Loucy (cell line): ENCODE data around the gene PRKCE.

ENCODE experiments used
- H2AFZ ChIP-seq: fragments of 200-600 bp; sonication (generic); 2 replicates; pipeline ENCODE4 v1.6.0; 2016; ENCODE audit warnings: antibody characterized with exemption, mild to moderate bottlenecking, low read length, moderate library complexity
- H3F3A ChIP-seq: fragments of 200-600 bp; 2 replicates; pipeline ENCODE4 v1.6.0; 2016; ENCODE audit warnings: antibody characterized with exemption, low read depth, mild to moderate bottlenecking
- H3K27me3 ChIP-seq: fragments of 200-600 bp; sonication (generic); 2 replicates; pipeline ENCODE4 v1.6.1; 2014; ENCODE audit warnings: low read length, mild to moderate bottlenecking; ENCODE audit not compliant: insufficient read depth, poor library complexity, severe bottlenecking
- H3K36me3 ChIP-seq: fragments of 200-600 bp; sonication (generic); 2 replicates; pipeline ENCODE4 v1.6.1; 2016; ENCODE audit warnings: low read length; ENCODE audit not compliant: insufficient read depth
- H3K4me1 ChIP-seq: fragments of 200-600 bp; sonication (generic); 2 replicates; pipeline ENCODE4 v1.5.1; 2014; ENCODE audit warnings: low read length, mild to moderate bottlenecking; ENCODE audit not compliant: insufficient read depth, poor library complexity, severe bottlenecking
- H3K4me2 ChIP-seq: fragments of 200-600 bp; sonication (generic); 2 replicates; pipeline ENCODE4 v1.6.0; 2014; ENCODE audit warnings: antibody characterized with exemption, low read length, low read depth, mild to moderate bottlenecking; ENCODE audit not compliant: poor library complexity, severe bottlenecking
- H3K4me3 ChIP-seq: fragments of 200-600 bp; sonication (generic); 2 replicates; pipeline ENCODE4 v1.5.1; 2014; ENCODE audit warnings: low read length, mild to moderate bottlenecking, mixed read lengths; ENCODE audit not compliant: poor library complexity, severe bottlenecking
- H3K79me2 ChIP-seq: fragments of 200-600 bp; sonication (generic); 2 replicates; pipeline ENCODE4 v1.6.1; 2014; ENCODE audit warnings: low read length; ENCODE audit not compliant: insufficient read depth
- H3K9ac ChIP-seq: fragments of 200-600 bp; sonication (generic); 2 replicates; pipeline ENCODE4 v1.6.0; 2014; ENCODE audit warnings: mild to moderate bottlenecking, low read depth, low read length, moderate library complexity; ENCODE audit not compliant: poor library complexity, severe bottlenecking
- H3K9me2 ChIP-seq: fragments of 200-600 bp; sonication (generic); replicated peaks from 2 replicates; pipeline ENCODE4 v1.6.1; 2016; ENCODE audit warnings: low read depth, low read length, mixed read lengths
- H3K9me3 ChIP-seq: fragments of 200-600 bp; sonication (generic); 2 replicates; pipeline ENCODE4 v1.6.1; 2014; ENCODE audit warnings: mild to moderate bottlenecking, antibody characterized with exemption, low read length, low read depth; ENCODE audit not compliant: insufficient read depth
- H4K20me1 ChIP-seq: fragments of 200-600 bp; sonication (generic); 2 replicates; pipeline ENCODE4 v1.6.0; 2014; ENCODE audit warnings: antibody characterized with exemption, low read length, mild to moderate bottlenecking; ENCODE audit not compliant: insufficient read depth, poor library complexity, severe bottlenecking
- EZH2phosphoT487 ChIP-seq: fragments of 200-600 bp; IDR thresholded peaks from 2 replicates; pipeline ENCODE4 v1.6.1; 2018; ENCODE audit warnings: antibody characterized with exemption, mild to moderate bottlenecking, moderate library complexity, borderline replicate concordance
- TF ChIP-seq, protein P1 (sequence below): fragments of 200-600 bp; sonication (generic); conservative IDR thresholded peaks from 2 replicates; pipeline ENCODE4 v1.5.1; 2014; ENCODE audit warnings: mild to moderate bottlenecking, antibody characterized with exemption, low read length

The PRKCE gene

DNA sequence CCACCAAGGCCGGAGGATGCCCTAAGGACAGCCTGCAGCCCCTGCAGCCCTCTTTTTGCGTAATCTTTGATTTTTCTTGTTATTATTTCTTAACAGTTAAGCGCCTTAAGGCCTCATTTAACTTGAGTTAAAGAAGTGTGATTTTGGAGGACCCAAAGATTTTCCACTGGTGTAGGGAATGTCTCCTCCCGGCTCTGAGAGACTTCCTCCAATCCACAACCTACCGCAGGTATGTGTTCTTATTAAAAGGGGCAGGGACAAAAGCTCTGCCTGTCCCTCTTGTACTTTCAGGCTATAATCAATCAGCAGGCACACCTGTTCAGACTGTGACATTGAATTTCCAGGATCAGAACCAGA, 285.1 kb downstream of the PRKCE start:
- TF ChIP-seq EZH2phosphoT487 = no peak
- TF ChIP-seq, protein P1, sequence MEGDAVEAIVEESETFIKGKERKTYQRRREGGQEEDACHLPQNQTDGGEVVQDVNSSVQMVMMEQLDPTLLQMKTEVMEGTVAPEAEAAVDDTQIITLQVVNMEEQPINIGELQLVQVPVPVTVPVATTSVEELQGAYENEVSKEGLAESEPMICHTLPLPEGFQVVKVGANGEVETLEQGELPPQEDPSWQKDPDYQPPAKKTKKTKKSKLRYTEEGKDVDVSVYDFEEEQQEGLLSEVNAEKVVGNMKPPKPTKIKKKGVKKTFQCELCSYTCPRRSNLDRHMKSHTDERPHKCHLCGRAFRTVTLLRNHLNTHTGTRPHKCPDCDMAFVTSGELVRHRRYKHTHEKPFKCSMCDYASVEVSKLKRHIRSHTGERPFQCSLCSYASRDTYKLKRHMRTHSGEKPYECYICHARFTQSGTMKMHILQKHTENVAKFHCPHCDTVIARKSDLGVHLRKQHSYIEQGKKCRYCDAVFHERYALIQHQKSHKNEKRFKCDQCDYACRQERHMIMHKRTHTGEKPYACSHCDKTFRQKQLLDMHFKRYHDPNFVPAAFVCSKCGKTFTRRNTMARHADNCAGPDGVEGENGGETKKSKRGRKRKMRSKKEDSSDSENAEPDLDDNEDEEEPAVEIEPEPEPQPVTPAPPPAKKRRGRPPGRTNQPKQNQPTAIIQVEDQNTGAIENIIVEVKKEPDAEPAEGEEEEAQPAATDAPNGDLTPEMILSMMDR = peak; percentile 2; the same call in 1 of the 2 replicates
- H4K20me1 ChIP-seq = no peaks in the 10 kb centered on the region
- peaks cover 7% of the 10 kb centered on the region for H3K4me1 ChIP-seq

DNA sequence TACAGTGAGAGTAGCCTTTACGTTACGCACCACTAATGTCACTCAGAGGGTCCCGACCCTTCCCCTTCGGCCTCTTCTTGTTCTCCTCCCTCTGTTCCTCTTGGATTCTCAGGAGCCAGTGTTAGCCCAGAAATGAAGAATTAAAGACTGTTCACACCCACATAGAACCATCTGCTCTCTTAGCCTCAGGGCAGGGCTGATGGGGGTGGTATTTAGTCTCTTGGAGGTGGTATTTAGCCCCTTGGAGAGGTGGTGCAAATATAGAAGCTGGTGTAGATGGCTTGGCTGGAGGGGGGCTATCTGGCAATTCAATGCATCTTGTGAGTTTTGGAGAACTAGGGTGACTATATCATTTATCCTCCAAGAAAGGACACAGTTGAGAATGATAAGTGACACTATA, 286.5 kb downstream of the PRKCE start:
- Histone ChIP-seq H3K4me2 (no peak overlapping the region), H4K20me1 (no peaks in the 10 kb centered on the region), H3F3A (no peaks in the 10 kb centered on the region), H3K4me3 (no peak overlapping the region), H3K4me1 (peaks cover 7% of the 10 kb centered on the region), H3K27me3 (no peaks in the 10 kb centered on the region), H3K9ac (no peak overlapping the region), H2AFZ (no peak overlapping the region), H3K79me2 (peaks cover 16% of the 10 kb centered on the region; the same call in 1 of the 2 replicates), H3K9me2 (no peaks in the 10 kb centered on the region), H3K36me3 (no peaks in the 10 kb centered on the region), H3K9me3 (no peaks in the 10 kb centered on the region)
- TF ChIP-seq, protein P1 = no peak
- no peak for TF ChIP-seq EZH2phosphoT487

More for the DNA sequence above, 285.1 kb downstream of the PRKCE start:
- Histone ChIP-seq H3K27me3 (no peaks in the 10 kb centered on the region), H3K9me3 (no peaks in the 10 kb centered on the region), H3K9ac (no peak overlapping the region), H2AFZ (no peak overlapping the region), H3K4me2 (no peak overlapping the region), H3K36me3 (no peaks in the 10 kb centered on the region), H3K9me2 (no peaks in the 10 kb centered on the region), H3K79me2 (peaks cover 12% of the 10 kb centered on the region; the same call in 1 of the 2 replicates), H3K4me3 (no peak overlapping the region), H3F3A (no peaks in the 10 kb centered on the region)

DNA sequence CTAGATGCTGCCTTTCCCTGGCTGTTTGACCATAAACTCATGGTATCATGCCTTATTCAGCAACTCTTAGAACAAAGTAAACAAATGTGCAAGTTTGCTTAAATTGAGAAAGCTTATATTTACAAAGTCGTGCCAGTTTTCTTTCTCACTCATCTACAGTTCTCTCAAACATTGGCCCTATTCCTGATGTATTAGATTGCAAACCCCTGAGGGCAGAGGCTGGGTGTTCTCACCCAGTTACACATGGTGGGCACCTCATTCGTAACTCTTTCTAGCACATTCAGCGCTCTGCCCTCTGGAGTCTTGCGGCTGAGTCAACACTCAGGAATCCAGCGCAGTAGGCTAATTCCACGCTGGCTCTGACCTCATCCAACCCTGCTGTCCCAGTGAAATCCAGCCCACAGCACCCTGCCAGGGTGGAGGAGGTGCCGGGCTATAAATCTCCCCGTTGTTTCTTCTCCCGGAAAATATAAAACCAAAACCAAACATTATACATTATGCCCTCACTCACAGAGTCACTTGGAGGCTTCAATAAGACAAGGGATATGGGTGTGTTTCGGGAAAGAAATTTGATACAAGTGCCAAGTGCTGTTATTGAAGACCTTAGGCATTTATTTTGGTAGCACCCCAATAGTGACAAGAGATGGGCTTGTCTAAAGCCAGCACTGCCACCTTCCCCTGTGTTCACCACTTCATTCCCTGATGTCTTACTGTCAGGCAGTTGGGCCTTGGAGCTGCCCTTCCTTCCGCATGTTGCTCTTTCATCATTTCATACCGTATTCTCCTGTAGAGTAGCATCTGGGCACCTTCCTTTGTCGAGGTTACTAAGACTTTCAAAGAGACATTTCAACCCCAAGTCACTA, 287.4 kb downstream of the PRKCE start:
- Histone ChIP-seq H3K4me2 (no peak overlapping the region), H4K20me1 (no peaks in the 10 kb centered on the region), H3K79me2 (peaks cover 12% of the 10 kb centered on the region; the same call in 1 of the 2 replicates), H3K27me3 (no peaks in the 10 kb centered on the region), H3K9me2 (no peaks in the 10 kb centered on the region), H3K9ac (no peak overlapping the region), H3K4me1 (peaks cover 7% of the 10 kb centered on the region), H3F3A (no peaks in the 10 kb centered on the region), H3K36me3 (no peaks in the 10 kb centered on the region), H3K9me3 (no peaks in the 10 kb centered on the region), H2AFZ (no peak overlapping the region), H3K4me3 (no peak overlapping the region)
- TF ChIP-seq, protein P1 = no peak
- no peak for TF ChIP-seq EZH2phosphoT487
